Astrocyte (in vitro differentiated cells and primary cell): ENCODE data around the gene ABCA4. TPM values are rescaled to one million over a fixed set of nuclear protein-coding genes. Genes with fewer than 3 reads are reported as not detected.
"Not testable (repeated sequence)": the region's sequence is repeated elsewhere in the genome, so short reads cannot be mapped to it uniquely, and the experiment has no call there.

Experiments used
- DNase-seq: peaks from one replicate; pipeline ENCODE4 v3.0.0-alpha.2; 2010; ENCODE audit warnings: low read depth
- FAIRE-seq: peaks from 2 replicates; lab custom pipeline; 2011; peaks lifted over from hg19 to GRCh38; lab: Jason Lieb, UNC
- H2AFZ ChIP-seq: 2 replicates; pipeline ENCODE4 v1.6.0; 2012; ENCODE audit warnings: low read depth, low read length, inconsistent platforms
- H3K27ac ChIP-seq: 2 replicates; pipeline ENCODE4 v1.5.1; 2011; ENCODE audit warnings: low read depth, low read length, inconsistent platforms
- H3K27me3 ChIP-seq: 2 replicates; pipeline ENCODE4 v1.6.0; 2011; ENCODE audit warnings: low read length, inconsistent platforms; ENCODE audit not compliant: insufficient read depth
- H3K36me3 ChIP-seq: 2 replicates; pipeline ENCODE4 v1.5.1; 2011; ENCODE audit warnings: low read length, inconsistent platforms; ENCODE audit not compliant: insufficient read depth
- H3K4me1 ChIP-seq: 2 replicates; pipeline ENCODE4 v1.5.1; 2011; ENCODE audit warnings: low read length, inconsistent platforms; ENCODE audit not compliant: insufficient read depth
- H3K4me2 ChIP-seq: 2 replicates; pipeline ENCODE4 v1.6.0; 2012; ENCODE audit warnings: low read length, inconsistent platforms
- H3K4me3 ChIP-seq: 2 replicates; pipeline ENCODE4 v1.5.1; 2011; ENCODE audit warnings: low read depth, mild to moderate bottlenecking, low read length, inconsistent platforms; ENCODE audit not compliant: insufficient read depth
- H3K79me2 ChIP-seq: 2 replicates; pipeline ENCODE4 v1.6.0; 2012; ENCODE audit warnings: mild to moderate bottlenecking, low read length, inconsistent platforms; ENCODE audit not compliant: insufficient read depth
- H3K9ac ChIP-seq: 2 replicates; pipeline ENCODE4 v1.6.0; 2012; ENCODE audit warnings: mild to moderate bottlenecking, low read length, inconsistent platforms
- H3K9me3 ChIP-seq: 2 replicates; pipeline ENCODE4 v1.5.1; 2012; ENCODE audit warnings: low read depth, mild to moderate bottlenecking, low read length, inconsistent platforms; ENCODE audit not compliant: insufficient read depth
- H4K20me1 ChIP-seq: 2 replicates; pipeline ENCODE4 v1.6.0; 2012; ENCODE audit warnings: low read length, inconsistent platforms; ENCODE audit not compliant: insufficient read depth
- H3K27ac Mint-ChIP-seq: one replicate; pipeline ENCODE4 v1.8.0; 2021; ENCODE audit warnings: mild to moderate bottlenecking, mixed read lengths; ENCODE audit not compliant: unreplicated experiment
- H3K27me3 Mint-ChIP-seq: one replicate; pipeline ENCODE4 v1.8.0; 2021; ENCODE audit warnings: low read depth, mixed read lengths; ENCODE audit not compliant: unreplicated experiment
- H3K36me3 Mint-ChIP-seq: one replicate; pipeline ENCODE4 v1.8.0; 2021; ENCODE audit warnings: low read depth, mixed read lengths; ENCODE audit not compliant: unreplicated experiment
- H3K4me1 Mint-ChIP-seq: one replicate; pipeline ENCODE4 v1.8.0; 2021; ENCODE audit warnings: low read depth, mixed read lengths; ENCODE audit not compliant: unreplicated experiment
- H3K4me3 Mint-ChIP-seq: one replicate; pipeline ENCODE4 v1.8.0; 2021; ENCODE audit warnings: mild to moderate bottlenecking, moderate library complexity, mixed read lengths; ENCODE audit not compliant: unreplicated experiment
- H3K9me3 Mint-ChIP-seq: one replicate; pipeline ENCODE4 v1.8.0; 2021; ENCODE audit warnings: mild to moderate bottlenecking, mixed read lengths; ENCODE audit not compliant: unreplicated experiment
- CTCF ChIP-seq: IDR thresholded peaks from 2 replicates; pipeline ENCODE4 v1.5.1; 2011; ENCODE audit warnings: low read depth, mild to moderate bottlenecking, inconsistent platforms, low read length, moderate library complexity; ENCODE audit not compliant: insufficient read depth
- EZH2 ChIP-seq: IDR thresholded peaks from 2 replicates; pipeline ENCODE4 v1.6.1; 2012; ENCODE audit warnings: mild to moderate bottlenecking, low read length, inconsistent platforms; ENCODE audit not compliant: insufficient read depth
- total RNA-seq: library from RNA; stranded (reverse); gene quantifications from 2 replicates; pipeline ENCODE4 v1.2.1, GENCODE V29; 2021

The ABCA4 gene
- total RNA-seq, 1 donor from 2014 or later: 0.20 TPM

DNA sequence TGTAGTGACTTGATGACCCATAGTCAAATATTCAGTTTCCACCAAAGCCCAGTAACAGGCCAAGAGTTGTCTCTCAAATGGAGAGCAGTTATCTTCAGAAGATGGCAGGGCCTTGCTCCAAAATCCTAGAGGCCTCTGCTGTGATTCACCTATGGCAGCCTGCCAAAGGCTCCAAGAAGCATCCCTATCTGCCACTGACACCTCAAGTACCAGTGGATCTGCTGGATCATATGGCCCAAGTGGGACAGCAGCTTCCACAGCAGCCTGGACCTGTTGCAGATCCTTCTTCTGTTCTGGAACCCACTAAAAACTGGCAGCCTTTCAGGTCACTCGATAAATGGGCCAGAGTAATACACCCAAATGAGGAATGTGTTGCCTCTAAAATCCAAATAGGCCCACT is 43.2 kb upstream of the ABCA4 start:
- H4K20me1 ChIP-seq, H3K4me2 ChIP-seq, H3K36me3 ChIP-seq, H3K4me3 Mint-ChIP-seq, H2AFZ ChIP-seq, H3K27ac Mint-ChIP-seq, FAIRE-seq, H3K27ac ChIP-seq, DNase-seq, H3K4me1 Mint-ChIP-seq, H3K79me2 ChIP-seq, H3K27me3 ChIP-seq, H3K9ac ChIP-seq, H3K4me3 ChIP-seq, H3K9me3 ChIP-seq, H3K36me3 Mint-ChIP-seq, H3K27me3 Mint-ChIP-seq: not testable (repeated sequence)
- peaks cover 10% of the 10 kb centered on the region for H3K4me1 ChIP-seq
- peaks cover 12% of the 10 kb centered on the region for H3K9me3 Mint-ChIP-seq

DNA sequence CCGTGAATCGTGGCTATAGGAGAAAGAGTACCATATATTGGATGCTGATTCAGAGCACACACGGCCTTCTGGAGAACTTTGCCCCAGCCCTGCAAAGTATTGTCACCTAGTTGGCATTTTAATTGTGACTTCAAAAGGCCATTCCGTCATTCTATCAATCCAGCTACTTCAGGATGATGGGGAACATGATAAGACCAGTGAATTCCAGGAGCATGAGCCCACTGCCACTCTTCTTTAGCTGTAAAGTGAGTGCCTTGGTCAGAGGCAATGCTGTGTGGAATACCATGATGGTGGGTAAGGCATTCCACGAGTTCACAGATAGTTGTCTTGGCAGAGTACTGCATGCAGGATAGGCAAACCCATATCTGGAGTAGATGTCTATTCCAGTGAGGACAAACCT is 42.3 kb upstream of the ABCA4 start:
- H3K4me1 Mint-ChIP-seq: not testable (repeated sequence)

GRCh38 chr1:94160811-94161210 is 39.9 kb upstream of the ABCA4 start:
- no peak overlapping the region for H3K4me3 ChIP-seq
- peak; percentile 87 for DNase-seq
- H3K27me3 ChIP-seq: no peaks in the 10 kb centered on the region
- Mint-ChIP-seq H3K4me3 (no peak overlapping the region), H3K27ac (peak overlapping the region; percentile 3), H3K36me3 (no peaks in the 10 kb centered on the region), H3K4me1 (peaks cover 10% of the 10 kb centered on the region), H3K27me3 (no peaks in the 10 kb centered on the region), H3K9me3 (peaks cover 5% of the 10 kb centered on the region)
- no peak overlapping the region for H2AFZ ChIP-seq
- TF ChIP-seq CTCF (no peak), EZH2 (no peak)
- H3K4me2 ChIP-seq: peak overlapping the region; percentile 45
- peak overlapping the region; percentile 21 for H3K27ac ChIP-seq
- H4K20me1 ChIP-seq: no peaks in the 10 kb centered on the region
- no peaks in the 10 kb centered on the region for H3K9me3 ChIP-seq
- no peaks in the 10 kb centered on the region for H3K36me3 ChIP-seq
- FAIRE-seq: peak; percentile 5
- peaks cover 10% of the 10 kb centered on the region for H3K4me1 ChIP-seq
- H3K9ac ChIP-seq: peak overlapping the region; percentile 43
- no peaks in the 10 kb centered on the region for H3K79me2 ChIP-seq

More for the DNA sequence above, 42.3 kb upstream of the ABCA4 start:
- not testable (repeated sequence) for FAIRE-seq, H3K36me3 ChIP-seq, H3K36me3 Mint-ChIP-seq, H3K27me3 ChIP-seq, H2AFZ ChIP-seq, DNase-seq, H3K4me2 ChIP-seq, H3K4me3 ChIP-seq, H3K27ac ChIP-seq, H3K27me3 Mint-ChIP-seq, H4K20me1 ChIP-seq, H3K4me3 Mint-ChIP-seq, H3K9ac ChIP-seq, H3K27ac Mint-ChIP-seq, H3K79me2 ChIP-seq, H3K9me3 ChIP-seq
- H3K4me1 ChIP-seq: peaks cover 10% of the 10 kb centered on the region
- H3K9me3 Mint-ChIP-seq: peaks cover 12% of the 10 kb centered on the region
